Sigmoid colon (tissue), 4 donors: ENCODE measurements around the gene NRG2.

Experiments
- POLR2A ChIP-seq, 2 donors: fragments of 450-650 bp; IDR thresholded peaks; one replicate each; pipeline ENCODE4 v1.6.1; 2016; ENCODE audit warnings: antibody characterized with exemption in 2 of 2, mild to moderate bottlenecking in 2 of 2, moderate library complexity in 2 of 2
- POLR2AphosphoS5 ChIP-seq, 4 donors: sonication (generic); formaldehyde crosslinking; IDR thresholded peaks; one replicate each; pipeline ENCODE4 v1.6.1; 2017; ENCODE audit warnings: antibody characterized with exemption in 4 of 4
- TF ChIP-seq, protein P1 (sequence below), 4 experiments: fragments of 450-650 bp in 3 of 4; fragments of 200-600 bp in 1 of 4; IDR thresholded peaks; one replicate each; pipeline ENCODE4 v1.5.1; 2016 to 2019; ENCODE audit warnings: antibody characterized with exemption in 4 of 4, mild to moderate bottlenecking in 3 of 4, moderate library complexity in 2 of 4

DNA sequence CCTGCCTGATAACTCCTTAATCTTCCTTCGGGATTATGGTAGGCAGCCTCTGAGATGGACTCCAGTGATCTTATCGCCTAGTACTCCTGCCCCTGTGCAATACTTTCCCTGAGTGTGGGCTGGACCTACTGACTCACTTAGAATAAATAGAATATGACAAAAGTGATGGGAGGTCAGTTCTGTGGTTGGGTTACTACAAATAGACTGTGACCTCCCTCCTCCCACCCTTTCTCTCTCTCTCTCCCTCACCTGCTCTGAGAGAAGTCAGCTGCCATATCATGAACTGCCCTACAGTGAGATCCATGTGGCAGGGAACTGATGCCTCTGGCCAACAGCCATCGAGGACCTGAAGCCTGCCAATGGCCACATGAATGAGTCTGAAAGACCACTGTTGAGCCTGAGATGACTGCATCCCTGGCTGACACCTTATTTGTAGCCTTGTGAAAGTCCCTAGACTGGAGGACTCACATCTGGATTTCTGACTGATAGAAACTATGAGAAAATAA is 31.7 kb downstream of the NRG2 start:
- TF ChIP-seq POLR2A (IDR thresholded peaks at IDR 0.05): no peak
- TF ChIP-seq, protein P1, sequence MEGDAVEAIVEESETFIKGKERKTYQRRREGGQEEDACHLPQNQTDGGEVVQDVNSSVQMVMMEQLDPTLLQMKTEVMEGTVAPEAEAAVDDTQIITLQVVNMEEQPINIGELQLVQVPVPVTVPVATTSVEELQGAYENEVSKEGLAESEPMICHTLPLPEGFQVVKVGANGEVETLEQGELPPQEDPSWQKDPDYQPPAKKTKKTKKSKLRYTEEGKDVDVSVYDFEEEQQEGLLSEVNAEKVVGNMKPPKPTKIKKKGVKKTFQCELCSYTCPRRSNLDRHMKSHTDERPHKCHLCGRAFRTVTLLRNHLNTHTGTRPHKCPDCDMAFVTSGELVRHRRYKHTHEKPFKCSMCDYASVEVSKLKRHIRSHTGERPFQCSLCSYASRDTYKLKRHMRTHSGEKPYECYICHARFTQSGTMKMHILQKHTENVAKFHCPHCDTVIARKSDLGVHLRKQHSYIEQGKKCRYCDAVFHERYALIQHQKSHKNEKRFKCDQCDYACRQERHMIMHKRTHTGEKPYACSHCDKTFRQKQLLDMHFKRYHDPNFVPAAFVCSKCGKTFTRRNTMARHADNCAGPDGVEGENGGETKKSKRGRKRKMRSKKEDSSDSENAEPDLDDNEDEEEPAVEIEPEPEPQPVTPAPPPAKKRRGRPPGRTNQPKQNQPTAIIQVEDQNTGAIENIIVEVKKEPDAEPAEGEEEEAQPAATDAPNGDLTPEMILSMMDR (IDR thresholded peaks at IDR 0.05): no peak
- TF ChIP-seq POLR2AphosphoS5 (IDR thresholded peaks at IDR 0.05): no peak
